Heart right ventricle (tissue), 16 donors: Measurements from ENCODE around the gene RFPL2. TPM values are rescaled to one million over a fixed set of nuclear protein-coding genes. Genes with fewer than 3 reads are reported as not detected.
"Not testable (repeated sequence)": the region's sequence is repeated elsewhere in the genome, so short reads cannot be mapped to it uniquely, and the experiment has no call there.

Source experiments
- ATAC-seq, 8 donors: fragments of 200-7000 bp; cut with Tn5 transposase; one replicate each; pipeline ENCODE4 v1.9.1; 2020; ENCODE audit warnings: mild to moderate bottlenecking in 8 of 8, moderate library complexity in 8 of 8, moderate number of reproducible peaks in 1 of 8
- DNase-seq, 2 donors: peaks; one replicate each; pipeline ENCODE4 v3.0.0-alpha.2; 2020
- H3K27ac ChIP-seq, 10 donors: fragments of 200-600 bp; sonication (generic) in 2 of 10; one replicate each; pipeline versions ENCODE4 v1.5.0 to v1.8.0; 2020 to 2022; ENCODE audit warnings: mild to moderate bottlenecking in 3 of 10
- H3K27me3 ChIP-seq, 7 donors: fragments of 200-600 bp; one replicate each; pipeline ENCODE4 v1.8.0; 2021 to 2022; ENCODE audit warnings: mild to moderate bottlenecking in 2 of 7
- H3K36me3 ChIP-seq, 9 donors: fragments of 200-600 bp; sonication (generic) in 1 of 9; one replicate each; pipeline versions ENCODE4 v1.5.0 to v1.8.0; 2020 to 2022; ENCODE audit warnings: mild to moderate bottlenecking in 2 of 9
- H3K4me1 ChIP-seq, 9 donors: fragments of 200-600 bp; sonication (generic) in 1 of 9; one replicate each; pipeline versions ENCODE4 v1.5.0 to v1.8.0; 2020 to 2022; ENCODE audit warnings: mild to moderate bottlenecking in 4 of 9
- H3K4me3 ChIP-seq, 10 donors: fragments of 200-600 bp; sonication (generic) in 2 of 10; one replicate each; pipeline versions ENCODE4 v1.5.0 to v1.8.0; 2020 to 2022; ENCODE audit warnings: mild to moderate bottlenecking in 7 of 10, moderate library complexity in 2 of 10
- H3K9me3 ChIP-seq, 11 donors: fragments of 200-600 bp in 10 of 11; sonication (generic) in 2 of 11; one replicate each; pipeline versions ENCODE4 v1.5.0 to v1.8.0; 2013 to 2022; ENCODE audit warnings: mild to moderate bottlenecking in 2 of 11, control low read depth in 1 of 11, moderate library complexity in 1 of 11
- CTCF ChIP-seq, 9 donors: fragments of 200-600 bp; sonication (generic) in 2 of 9; IDR thresholded peaks; one replicate each; pipeline versions ENCODE4 v1.5.0 to v1.8.0; 2021 to 2022; ENCODE audit warnings: antibody characterized with exemption in 9 of 9, mild to moderate bottlenecking in 5 of 9, moderate library complexity in 1 of 9
- WGBS, 2 donors: extraction: QIAGEN DNeasy Blood & Tissue Kit; methylation state at CpG; one replicate each; pipeline ENCODE4 v1.1.7; 2013; ENCODE audit warnings: inconsistent platforms in 1 of 2; 5-methylcytosine and 5-hydroxymethylcytosine counted together
- intact Hi-C, 10 donors: fragments of 100-400 bp; cut with DNase I; formaldehyde crosslinking; loops; one replicate each; pipeline versions ENCODE4 v1.11.1 to v1.14.2; 2022
- polyA plus RNA-seq, 2 donors: library from polyadenylated mRNA; stranded (reverse); fragments of 200-250 nt; gene quantifications; one replicate each; pipeline ENCODE4 v1.2.3, GENCODE V29; 2013
- total RNA-seq, 10 donors: library from RNA; stranded (reverse); fragmentation: NEBNext Ultra II Directional in 3 of 10; extraction: Animal tissue kit (Norgen Biotek cat#: 25700) in 3 of 10; gene quantifications; one replicate each; pipeline versions ENCODE4 v1.2.1 to v1.2.4, GENCODE V29; 2021 to 2023
- donor health status: Arrhythmogenic right ventricular cardiomyopathy.
- donor health status: ischemic (EF 13 %, LVEDD 7.1; RV severe dilation, severe dysfunction).
- donor health status: healthy with polysubstance abuse.
- donor health status: DM: no; HTN: yes; CAD: no.
- donor health status: DM: no; HTN: no; CAD: no.
- donor health status: ischemic (EF 25% LVEDD 6.9; RV normal size, moderate dysfunction).
- donor health status: ischemic (EF 25% LVEDD 5.7; RV mildly dilated, moderate dysfunction).
- donor health status: healthy.
- donor health status: DM: yes; HTN: yes; CAD: no.
- donor health status: Ischemic cardiomyopathy.
- donor health status: ischemic (EF 35%, LVEDD 5.7; RV mildly dilated, moderate dysfunction).
- donor health status: nonischemic (EF 11% LVEDD 7.7; RV severe dilation, severe dysfunction).
- donor health status: DM: yes; HTN: yes; CAD: no.
- donor health status: PGD.
- donor health status: ischemic (EF 29% LVEDD 5.4; RV normal size, mild dysfunction).
- donor health status: nonischemic (EF 23%, LVEDD 6.1; RV moderate dilation, normal function).

Gene RFPL2
- total and polyA plus RNA-seq, 12 donors, result 0.03 TPM; not detected in 11

GRCh38 chr22:32199961-32200360 lies 4.9 kb downstream of the RFPL2 start:
- no peaks in the 10 kb centered on the region for H3K9me3 ChIP-seq
- no peak overlapping the region for H3K27ac ChIP-seq
- intact Hi-C loops, result loop anchor here in 7 of 10 donors (5.0 to 10.0 kb wide), 4 partner anchors 175 to 228 kb away; no protein-coding TSS in a partner anchor
- WGBS, 2 donors, result 81 to 84% methylated on average over 7 of the region's 7 CpGs
- ATAC-seq (no peak), DNase-seq (no peak)
- no peak overlapping the region for H3K4me3 ChIP-seq
- H3K27me3 ChIP-seq, result peaks cover 0 to 52% (median 31%) of the 10 kb centered on the region in 7 donors
- H3K36me3 ChIP-seq, result no peaks in the 10 kb centered on the region
- no peak for TF ChIP-seq CTCF (IDR thresholded peaks at IDR 0.05)
- peaks cover 0 to 15% (median 9%) of the 10 kb centered on the region in 9 donors for H3K4me1 ChIP-seq

- no peak for TF ChIP-seq CTCF (IDR thresholded peaks at IDR 0.05)
- H3K4me3 ChIP-seq, result no peak overlapping the region
- peaks cover 0 to 13% (median 9%) of the 10 kb centered on the region in 9 donors for H3K4me1 ChIP-seq
- 89 to 92% methylated on average over 6 of the region's 6 CpGs for WGBS, 2 donors
- no peak overlapping the region for H3K27ac ChIP-seq
- no peaks in the 10 kb centered on the region for H3K9me3 ChIP-seq
- intact Hi-C loops, result no loop called here
- no peak for DNase-seq
- H3K27me3 ChIP-seq, result peaks cover 0 to 47% (median 27%) of the 10 kb centered on the region in 7 donors
- no peaks in the 10 kb centered on the region for H3K36me3 ChIP-seq
- ATAC-seq, result no peak
These were observed 5.5 kb downstream of the RFPL2 start for GRCh38 chr22:32199341-32199740.

GRCh38 chr22:32197553-32198226 lies 7.2 kb downstream of the RFPL2 start:
- DNase-seq, H3K4me1 ChIP-seq, H3K27ac ChIP-seq, H3K9me3 ChIP-seq, H3K4me3 ChIP-seq, ATAC-seq, intact Hi-C loops, H3K36me3 ChIP-seq: not testable (repeated sequence)
- WGBS, 2 donors, result 82 to 83% methylated on average over 5 of the region's 5 CpGs
- H3K27me3 ChIP-seq, result peaks cover 0 to 35% (median 15%) of the 10 kb centered on the region in 7 donors

- DNase-seq, H3K4me3 ChIP-seq, intact Hi-C loops, ATAC-seq, H3K36me3 ChIP-seq, H3K9me3 ChIP-seq, H3K27ac ChIP-seq, H3K4me1 ChIP-seq: not testable (repeated sequence)
- 81 to 83% methylated on average over 3 of the region's 3 CpGs for WGBS, 2 donors
- H3K27me3 ChIP-seq, result peaks cover 0 to 40% (median 16%) of the 10 kb centered on the region in 7 donors
These were observed 9.0 kb downstream of the RFPL2 start for GRCh38 chr22:32195900-32196299.

- H3K9me3 ChIP-seq, H3K4me1 ChIP-seq, DNase-seq, ATAC-seq, H3K27ac ChIP-seq, intact Hi-C loops, H3K4me3 ChIP-seq, H3K36me3 ChIP-seq: not testable (repeated sequence)
- 84 to 89% methylated on average over 9 of the region's 9 CpGs for WGBS, 2 donors
- H3K27me3 ChIP-seq, result peaks cover 0 to 37% (median 24%) of the 10 kb centered on the region in 7 donors
These were observed 11.5 kb downstream of the RFPL2 start for GRCh38 chr22:32193346-32193745.

- H3K27me3 ChIP-seq, result peaks cover 0 to 31% (median 8%) of the 10 kb centered on the region in 7 donors
- not testable (repeated sequence) for DNase-seq
These were observed 13.9 kb downstream of the RFPL2 start for GRCh38 chr22:32191021-32191420.

More at GRCh38 chr22:32191021-32191420, 13.9 kb downstream of the RFPL2 start:
- ATAC-seq, H3K27ac ChIP-seq, H3K36me3 ChIP-seq, H3K9me3 ChIP-seq, H3K4me3 ChIP-seq, intact Hi-C loops, H3K4me1 ChIP-seq: not testable (repeated sequence)
- 82 to 84% methylated on average over 15 of the region's 15 CpGs for WGBS, 2 donors
